GM18519 (cell line): ENCODE data around the gene ZBED1.
"Not testable (repeated sequence)": the region's sequence is repeated elsewhere in the genome, so short reads cannot be mapped to it uniquely, and the experiment has no call there.

Experiments used
- ATAC-seq: cut with Tn5 transposase; IDR thresholded peaks from one replicate; pipeline ENCODE4 v1.9.1; 2021; ENCODE audit warnings: mild to moderate bottlenecking, moderate library complexity; ENCODE audit not compliant: unreplicated experiment, low FRiP score

Gene ZBED1

GRCh38 chrX:2478546-2479419 is 22.0 kb downstream of the ZBED1 start:
- ATAC-seq, result no peak

DNA sequence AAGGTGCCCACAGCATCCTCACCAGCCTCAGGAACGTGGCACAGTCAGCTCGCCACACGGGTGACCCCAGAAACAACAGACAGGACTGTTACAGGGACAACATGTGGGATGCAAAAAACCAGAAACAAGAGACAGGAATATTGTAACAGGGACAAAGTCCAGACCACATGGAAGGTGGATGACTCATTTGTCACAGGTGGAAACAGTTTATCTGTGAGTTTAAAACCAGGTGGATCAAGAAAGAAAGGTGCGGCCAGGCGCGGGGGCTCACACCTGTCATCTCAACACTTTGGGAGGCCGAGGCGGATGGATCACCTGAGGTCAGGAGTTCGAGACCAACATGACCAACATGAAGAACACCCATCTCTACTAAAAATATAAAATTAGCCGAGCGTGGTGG is 23.5 kb downstream of the ZBED1 start:
- ATAC-seq, result not testable (repeated sequence)

- no peak for ATAC-seq
Measured at GRCh38 chrX:2474963-2475726, 25.6 kb downstream of the ZBED1 start.

DNA sequence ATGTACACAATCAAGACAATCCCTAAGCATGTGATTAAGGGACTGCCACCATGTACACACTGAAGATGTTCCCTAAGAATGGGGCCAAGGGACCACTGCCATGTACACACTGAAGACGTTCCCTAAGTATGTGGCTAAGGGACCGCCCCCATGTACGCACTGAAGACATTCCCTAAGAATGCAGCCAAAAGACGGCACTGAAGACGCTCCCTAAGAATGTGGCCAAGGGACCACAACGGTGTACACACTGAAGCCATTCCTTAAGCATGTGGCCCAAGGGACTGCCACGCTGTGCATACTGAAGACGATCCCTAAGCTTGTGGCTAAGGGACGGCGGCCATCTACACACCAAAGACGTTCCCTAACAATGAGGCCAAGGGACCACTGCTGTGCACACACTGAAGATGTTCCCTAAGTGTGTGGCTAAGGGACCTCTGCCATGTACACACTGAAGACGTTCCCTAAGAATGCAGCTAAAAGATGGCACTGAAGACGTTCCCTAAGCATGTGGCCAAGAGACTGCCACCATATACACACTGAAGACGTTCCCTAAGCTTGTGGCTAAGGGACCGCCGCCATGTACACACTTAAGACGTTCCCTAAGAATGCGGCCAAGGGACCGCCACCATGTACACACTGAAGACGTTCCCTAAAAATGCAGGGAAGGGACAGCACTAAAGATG is 26.4 kb downstream of the ZBED1 start:
- no peak for ATAC-seq

- ATAC-seq, result not testable (repeated sequence)
Measured at GRCh38 chrX:2473064-2473463, 27.7 kb downstream of the ZBED1 start.

DNA sequence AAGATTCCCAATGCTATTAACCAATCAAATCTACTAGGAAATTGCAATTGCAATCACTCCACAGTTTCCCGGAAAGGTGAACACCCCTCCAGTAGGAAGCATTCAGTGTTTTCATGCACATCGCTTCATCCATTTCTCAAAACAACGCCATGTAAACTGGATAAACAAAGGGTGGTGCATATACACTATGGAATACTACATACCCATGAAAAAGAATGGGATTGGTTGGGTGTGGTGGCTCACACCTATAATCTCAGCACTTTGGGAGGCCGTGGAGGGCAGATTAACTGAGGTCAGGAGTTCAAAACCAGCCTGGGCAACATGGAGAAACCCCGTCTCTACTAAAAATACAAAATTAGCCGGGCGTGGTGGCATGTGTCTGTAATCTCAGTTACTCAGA is 29.1 kb downstream of the ZBED1 start:
- no peak for ATAC-seq

DNA sequence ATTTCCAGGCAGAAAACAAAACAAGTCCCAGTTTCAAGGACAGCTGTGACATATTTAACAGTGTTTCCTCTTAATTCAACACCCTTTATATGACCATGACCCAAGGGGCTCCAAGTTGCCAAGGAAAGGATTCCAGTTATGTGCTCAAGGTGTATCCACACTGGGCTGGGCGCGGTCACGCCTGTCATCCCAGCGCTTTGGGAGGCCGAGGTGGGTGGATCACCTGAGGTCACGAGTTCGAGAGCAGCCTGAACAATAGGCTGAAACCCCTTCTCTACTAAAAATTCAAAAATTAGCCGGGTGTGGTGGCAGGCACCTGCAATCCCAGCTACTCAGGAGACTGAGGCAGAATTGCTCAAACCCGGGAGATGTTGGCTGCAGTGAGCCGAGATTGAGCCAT is 29.6 kb downstream of the ZBED1 start:
- not testable (repeated sequence) for ATAC-seq

DNA sequence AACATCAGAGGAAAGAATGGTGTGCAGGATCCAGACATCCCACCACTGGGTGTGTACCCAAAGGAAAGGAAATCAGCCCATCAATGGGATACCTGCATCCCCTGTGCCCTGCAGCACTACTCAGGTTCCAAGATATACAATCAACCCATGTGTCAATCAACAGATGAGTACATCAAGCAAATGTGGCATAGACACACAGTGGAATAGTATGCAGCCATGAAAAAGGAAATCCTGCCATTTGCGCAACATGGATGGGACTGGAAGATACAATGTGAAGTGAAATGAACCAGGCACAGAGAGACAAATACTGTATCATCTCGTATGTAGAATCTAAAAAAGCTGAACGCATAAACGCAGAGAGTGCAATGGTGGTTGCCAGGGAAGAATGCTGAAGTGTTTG is 30.9 kb downstream of the ZBED1 start:
- not testable (repeated sequence) for ATAC-seq

DNA sequence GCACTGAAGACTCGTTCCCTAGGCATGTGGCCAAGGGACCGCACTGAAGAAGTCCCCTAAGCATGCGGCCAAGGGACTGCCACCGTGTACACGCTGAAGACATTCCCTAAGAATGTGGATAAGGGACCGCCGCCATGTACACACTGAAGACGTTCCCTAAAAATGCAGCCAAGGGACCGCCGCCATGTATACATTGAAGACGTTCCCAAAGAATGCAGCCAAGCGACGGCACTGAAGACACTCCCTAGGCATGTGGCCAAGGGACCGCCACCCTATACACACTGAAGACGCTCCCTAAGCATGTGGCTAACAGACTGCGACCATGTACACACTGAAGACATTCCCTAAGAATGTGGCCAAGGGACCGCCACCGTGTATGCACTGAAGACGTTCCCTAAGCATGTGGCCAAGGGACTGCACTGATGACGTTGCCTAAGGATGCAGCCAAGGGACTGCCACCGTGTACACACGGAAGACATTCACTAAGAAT is 31.5 kb downstream of the ZBED1 start:
- ATAC-seq, result no peak

DNA sequence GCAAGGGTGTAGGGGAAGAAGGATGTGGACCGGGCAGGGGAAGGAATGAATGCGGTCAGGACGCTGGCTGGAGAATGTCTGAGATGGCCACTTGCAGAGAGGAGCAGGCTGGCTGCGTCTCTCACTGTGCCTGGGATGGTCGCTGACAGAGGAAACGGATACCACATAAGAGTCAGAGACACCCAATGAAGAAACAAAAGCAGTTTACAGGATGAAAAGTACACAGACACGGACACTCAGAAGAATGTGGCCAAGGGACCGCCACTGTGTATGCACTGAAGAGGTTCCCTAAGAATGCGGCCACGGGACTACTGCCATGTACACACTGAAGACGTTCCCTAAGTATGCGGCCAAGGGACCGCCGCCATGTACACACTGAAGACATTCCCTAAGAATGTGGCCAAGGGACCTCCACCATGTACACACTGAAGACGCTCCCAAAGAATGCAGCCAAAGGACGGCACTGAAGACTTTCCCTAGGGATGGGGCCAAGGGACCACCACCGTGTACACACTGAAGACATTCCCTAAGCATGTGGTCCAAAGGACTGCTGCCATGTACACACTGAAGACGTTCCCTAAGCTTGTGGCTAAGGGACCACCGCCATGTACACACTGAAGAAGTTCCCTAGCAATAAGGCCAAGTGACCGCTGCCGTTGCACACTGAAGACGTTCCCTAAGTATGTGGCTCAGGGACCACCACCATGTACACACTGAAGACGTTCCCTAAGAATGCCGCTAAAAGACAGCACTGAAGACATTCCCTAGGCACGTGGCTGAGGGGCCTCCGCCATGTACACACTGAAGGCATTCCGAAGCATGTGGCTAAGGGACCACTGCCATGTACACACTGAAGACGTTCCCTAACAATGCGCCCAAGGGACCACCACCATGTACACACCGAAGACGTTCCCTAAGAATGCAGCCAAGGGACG is 32.2 kb downstream of the ZBED1 start:
- no peak for ATAC-seq

DNA sequence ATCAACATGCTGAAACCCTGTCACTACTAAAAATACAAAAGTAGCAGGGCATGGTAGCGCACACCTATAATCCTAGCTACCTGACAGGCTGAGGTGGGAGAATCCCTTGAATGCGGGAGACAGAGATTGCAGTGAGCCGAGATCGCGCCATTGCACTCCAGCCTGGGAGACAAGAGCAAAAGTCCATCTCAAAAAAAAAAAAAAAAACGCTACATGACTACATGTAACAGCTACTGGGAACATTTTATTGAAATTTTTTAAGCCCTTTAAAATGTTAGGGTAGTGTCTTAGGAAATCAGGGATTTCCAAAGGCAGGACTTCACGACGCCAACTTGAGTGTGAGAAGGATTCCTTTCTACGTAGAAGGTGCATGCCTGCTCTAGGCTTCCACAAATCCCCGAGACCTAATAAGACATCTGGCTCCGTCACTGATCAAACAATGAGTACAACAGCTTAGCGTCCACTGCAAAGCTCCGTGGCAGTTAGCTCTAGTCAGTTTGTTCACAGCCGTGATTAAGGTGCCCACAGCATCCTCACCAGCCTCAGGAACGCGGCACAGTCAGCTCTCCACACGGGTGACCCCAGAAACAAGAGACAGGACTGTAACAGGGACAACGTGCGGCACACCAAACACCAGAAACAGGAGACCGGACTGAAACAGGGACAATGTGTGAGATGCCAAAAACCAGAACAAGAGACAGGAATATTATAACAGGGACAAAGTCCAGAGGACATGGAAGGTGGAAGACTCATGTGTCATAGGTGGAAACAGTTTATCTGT is 33.7 kb downstream of the ZBED1 start:
- no peak for ATAC-seq

DNA sequence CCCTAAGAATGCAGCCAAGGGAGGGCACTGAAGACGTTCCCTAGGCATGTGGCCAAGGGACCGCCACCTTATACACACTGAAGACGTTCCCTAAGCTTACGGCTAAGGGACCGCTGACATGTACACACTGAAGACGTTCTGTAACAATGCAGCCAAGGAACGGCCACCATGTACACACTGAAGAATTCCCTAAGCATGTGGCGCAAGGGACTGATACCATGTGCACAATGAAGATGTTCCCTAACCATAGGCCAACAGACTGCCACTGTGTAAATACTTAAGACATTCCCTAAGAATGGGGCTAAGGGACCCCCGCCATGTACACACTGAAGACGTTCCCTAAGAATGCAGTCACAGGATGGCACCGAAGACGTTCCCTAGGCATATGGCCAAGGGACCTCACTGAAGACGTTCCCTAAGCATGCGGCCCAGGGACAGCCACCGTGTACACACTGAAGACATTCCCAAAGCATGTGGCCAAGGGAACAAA is 36.1 kb downstream of the ZBED1 start:
- no peak for ATAC-seq

GRCh38 chrX:2463973-2464676 is 36.7 kb downstream of the ZBED1 start:
- ATAC-seq, result no peak

GRCh38 chrX:2463481-2463880 is 37.3 kb downstream of the ZBED1 start:
- ATAC-seq, result not testable (repeated sequence)

DNA sequence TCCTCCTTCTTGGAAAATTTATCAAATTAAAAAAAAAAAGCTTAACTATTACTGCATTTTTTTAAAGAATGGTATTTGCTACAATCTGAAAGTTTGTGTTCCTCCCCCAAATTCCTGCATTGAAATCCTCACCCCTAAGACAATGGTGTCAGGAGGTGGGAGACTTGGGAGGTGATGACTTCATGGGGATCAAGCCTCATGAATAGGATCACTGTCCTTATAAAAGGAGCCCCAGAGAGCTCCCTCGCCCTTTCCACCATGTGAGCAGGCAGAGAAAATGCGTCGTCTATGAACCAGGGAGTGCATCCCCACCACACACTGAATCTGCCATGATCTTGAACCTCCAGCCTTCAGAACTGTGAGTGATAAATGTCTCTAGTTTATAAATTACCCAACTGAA is 38.0 kb downstream of the ZBED1 start:
- no peak for ATAC-seq

DNA sequence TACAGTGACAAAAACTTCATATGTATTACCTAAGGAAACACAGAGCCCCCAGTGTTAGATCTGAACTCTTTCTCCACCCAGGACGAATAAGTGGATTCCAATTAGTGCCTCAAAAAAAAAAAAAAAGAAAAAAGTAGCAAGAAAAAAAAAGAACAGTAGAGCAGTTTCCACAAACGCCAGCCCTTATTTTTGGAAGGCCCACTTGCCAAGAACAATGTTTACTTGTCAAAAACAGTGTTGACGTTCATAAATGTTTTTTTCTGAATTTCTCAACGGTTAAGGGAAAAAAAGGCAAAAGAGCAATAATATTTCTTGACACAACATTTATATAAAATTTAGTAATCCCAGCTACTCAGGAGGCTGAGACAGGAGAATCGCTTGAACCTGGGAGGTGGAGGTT is 38.7 kb downstream of the ZBED1 start:
- ATAC-seq, result no peak

DNA sequence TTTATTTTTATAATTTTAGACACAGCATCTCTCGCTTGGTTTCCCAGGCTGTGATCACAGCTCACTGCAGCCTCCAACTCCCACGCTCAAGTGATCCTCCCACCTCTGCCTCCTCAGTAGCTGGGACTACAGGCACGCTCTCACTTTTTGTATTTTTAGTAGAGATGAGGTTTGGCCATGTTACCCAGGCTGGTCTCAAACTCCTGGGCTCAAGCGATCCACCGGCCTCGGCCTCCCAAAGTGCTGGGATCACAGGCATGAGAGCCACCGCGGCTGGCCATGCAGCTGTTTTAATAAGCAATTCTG is 39.1 kb downstream of the ZBED1 start:
- no peak for ATAC-seq

- ATAC-seq, result not testable (repeated sequence)
Measured at GRCh38 chrX:2460821-2461710, 39.7 kb downstream of the ZBED1 start.
